GM18861 (cell line): ENCODE results near the gene ERICH6.

Experiments
- ATAC-seq: cut with Tn5 transposase; IDR thresholded peaks from one replicate; pipeline ENCODE4 v1.9.1; 2021; ENCODE audit not compliant: unreplicated experiment

The ERICH6 gene

DNA sequence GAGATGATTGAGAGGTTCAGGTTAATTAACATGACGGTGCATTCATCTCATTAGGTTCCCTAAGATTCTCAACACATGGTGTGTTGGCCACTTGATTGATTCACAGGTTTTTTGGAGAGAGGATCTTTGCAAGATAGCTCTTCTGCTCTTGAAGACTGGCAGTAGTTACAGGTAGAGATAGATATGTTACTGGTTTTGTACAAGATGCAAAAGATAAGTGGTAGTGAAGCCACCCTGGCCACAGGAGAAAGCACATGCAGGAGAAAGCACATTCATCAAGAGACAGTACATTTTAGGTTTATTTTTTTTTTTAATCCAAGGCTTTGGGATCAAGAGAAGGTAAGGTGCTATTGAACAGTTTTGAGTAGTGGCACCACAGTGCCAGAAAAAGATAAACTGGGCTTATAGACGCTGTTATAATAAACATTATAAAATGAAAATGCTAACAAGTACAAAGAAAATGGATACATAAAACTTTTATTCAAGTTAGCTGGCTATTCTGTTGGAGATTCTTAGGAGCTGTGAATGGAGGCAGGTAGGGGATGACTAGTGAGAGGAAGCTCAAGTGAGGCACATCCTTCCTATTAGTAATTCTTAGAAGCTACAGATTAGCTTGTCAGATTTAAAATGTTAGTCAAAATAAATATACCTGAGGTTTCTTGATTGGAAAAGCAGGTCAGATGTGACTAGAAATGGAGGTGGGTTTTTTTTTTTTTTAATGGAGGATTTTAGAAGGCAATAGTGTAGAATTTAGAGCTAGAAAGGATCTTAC, 89.8 kb downstream of the ERICH6 start:
- ATAC-seq: no peak

DNA sequence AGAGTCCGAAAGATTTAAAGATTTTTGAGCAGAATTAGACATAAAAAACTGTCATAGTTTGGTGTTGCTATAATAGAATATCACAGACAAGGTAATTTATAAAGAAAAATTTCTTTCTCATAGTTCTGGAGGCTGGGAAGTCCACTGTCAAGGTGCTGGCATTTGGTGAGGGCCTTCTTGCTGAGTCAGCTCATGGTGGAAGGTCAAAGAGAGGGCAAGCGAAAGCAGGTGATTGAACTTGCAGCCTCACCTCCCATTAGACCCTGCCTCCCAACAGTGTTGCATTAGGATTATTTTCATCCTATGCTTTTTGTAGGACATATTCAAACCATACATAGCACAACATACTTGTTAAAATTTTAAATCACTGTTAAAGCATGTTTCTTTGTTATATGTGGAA, 90.7 kb downstream of the ERICH6 start:
- no peak for ATAC-seq

DNA sequence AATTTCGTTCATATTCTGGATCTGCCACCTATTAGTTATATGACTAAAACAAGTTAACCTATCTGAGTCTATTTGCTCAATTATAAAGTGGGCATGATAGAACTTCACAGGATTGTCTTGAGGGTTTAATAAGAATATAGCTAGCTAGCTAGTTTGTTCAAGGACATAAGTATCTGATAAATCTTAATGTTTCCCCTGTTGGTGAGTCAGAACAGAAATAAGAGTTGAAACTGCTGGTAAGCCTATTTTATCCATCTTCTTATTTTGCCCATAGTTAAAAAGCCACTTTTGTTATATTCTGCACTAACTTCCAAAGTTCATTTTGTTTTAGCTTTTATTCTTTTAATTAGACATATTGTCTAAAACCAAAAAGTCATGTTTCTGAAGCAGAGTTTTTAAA, 91.2 kb downstream of the ERICH6 start:
- no peak for ATAC-seq

DNA sequence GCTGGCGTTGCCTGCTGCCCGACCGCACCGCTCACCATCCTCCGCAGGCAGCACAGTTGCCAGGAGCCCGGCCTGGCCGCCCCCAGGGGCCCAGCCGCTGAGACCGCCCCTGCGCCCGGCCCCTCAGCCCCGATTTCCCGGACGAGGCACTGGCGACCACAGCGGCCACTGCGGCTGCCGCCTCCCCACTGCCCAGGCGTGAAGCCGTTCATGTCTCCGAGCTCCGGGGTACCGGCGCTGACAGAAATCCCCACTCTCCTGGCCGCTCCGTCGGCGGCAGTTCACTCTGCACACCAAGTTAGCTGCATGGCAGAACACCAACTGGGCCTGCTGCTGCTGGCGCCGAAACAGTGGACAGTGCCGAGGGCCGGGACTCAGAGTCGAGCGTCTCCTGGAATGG, 92.1 kb downstream of the ERICH6 start:
- ATAC-seq: no peak

DNA sequence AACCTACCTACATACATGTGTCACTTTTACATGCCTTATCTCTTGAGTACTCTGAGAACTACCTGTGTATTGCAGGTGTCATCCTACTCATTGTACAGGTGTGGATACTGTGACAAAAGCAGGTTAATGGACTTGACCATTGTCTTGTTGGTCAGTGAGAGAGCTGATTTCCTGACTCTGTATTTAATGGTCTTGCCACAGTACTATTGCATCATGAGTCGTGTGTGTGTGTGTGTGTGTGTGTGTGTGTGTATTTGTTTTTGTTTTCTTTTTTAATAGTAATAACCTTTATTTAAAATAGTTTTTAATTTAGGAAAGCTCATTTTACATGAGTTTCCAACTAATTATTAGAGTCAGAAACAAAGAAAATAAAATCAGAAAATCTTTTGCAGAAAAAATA, 92.9 kb downstream of the ERICH6 start:
- no peak for ATAC-seq

DNA sequence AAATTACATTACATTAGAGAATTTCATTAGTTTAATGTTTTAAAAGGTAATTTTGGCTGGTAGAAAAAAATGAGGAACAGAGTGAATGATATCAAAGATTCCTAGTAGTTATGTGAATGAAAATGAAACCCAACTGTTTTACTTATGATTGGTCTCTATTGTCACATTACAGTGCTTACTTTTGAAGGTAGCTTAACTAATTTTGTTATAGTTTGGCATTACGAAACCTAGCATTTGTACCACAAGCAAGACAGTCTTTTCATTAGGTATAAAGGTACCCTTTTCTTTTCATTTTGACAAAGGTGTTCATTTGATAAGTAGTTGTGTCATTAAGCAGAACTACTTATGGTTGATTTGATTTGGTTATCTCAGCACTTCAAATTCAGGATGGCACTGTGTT, 93.7 kb downstream of the ERICH6 start:
- ATAC-seq: no peak
